Neutrophil (primary cell): Measurements from ENCODE around the gene SERPINB4.
"Not testable (repeated sequence)": the region's sequence is repeated elsewhere in the genome, so short reads cannot be mapped to it uniquely, and the experiment has no call there.

Source experiments
- H3K27ac ChIP-seq: fragments of 200-600 bp; sonication (generic); 2 replicates; pipeline ENCODE4 v1.5.1; 2016; ENCODE audit warnings: mild to moderate bottlenecking, moderate library complexity
- H3K27me3 ChIP-seq: fragments of 200-600 bp; sonication (generic); 2 replicates; pipeline ENCODE4 v1.6.0; 2016; ENCODE audit warnings: mild to moderate bottlenecking
- H3K36me3 ChIP-seq: fragments of 200-600 bp; sonication (generic); 2 replicates; pipeline ENCODE4 v1.5.1; 2017
- H3K4me1 ChIP-seq, 2 experiments: fragments of 200-600 bp in 1 of 2; sonication (generic) in 1 of 2; 1 replicate in 1 of 2; 2 replicates in 1 of 2; pipeline versions ENCODE4 v1.5.1 to v1.6.1; 2013 to 2016; ENCODE audit warnings: low read depth in 1 of 2, low read length in 1 of 2, mild to moderate bottlenecking in 1 of 2, moderate library complexity in 1 of 2; ENCODE audit not compliant: control insufficient read depth in 1 of 2, insufficient read depth in 1 of 2
- H3K4me3 ChIP-seq, 2 experiments: fragments of 200-600 bp in 1 of 2; sonication (generic) in 1 of 2; 1 replicate in 1 of 2; 2 replicates in 1 of 2; pipeline ENCODE4 v1.5.1; 2013 to 2016; ENCODE audit warnings: low read depth in 1 of 2, low read length in 1 of 2, mild to moderate bottlenecking in 1 of 2, moderate library complexity in 1 of 2
- H3K9me3 ChIP-seq: fragments of 200-600 bp; sonication (generic); 2 replicates; pipeline ENCODE4 v1.5.1; 2016
- TF ChIP-seq, protein P1 (sequence below): fragments of 200-600 bp; sonication (generic); IDR thresholded peaks from 2 replicates; pipeline ENCODE4 v1.5.1; 2016; ENCODE audit warnings: antibody characterized with exemption

SERPINB4 gene

DNA sequence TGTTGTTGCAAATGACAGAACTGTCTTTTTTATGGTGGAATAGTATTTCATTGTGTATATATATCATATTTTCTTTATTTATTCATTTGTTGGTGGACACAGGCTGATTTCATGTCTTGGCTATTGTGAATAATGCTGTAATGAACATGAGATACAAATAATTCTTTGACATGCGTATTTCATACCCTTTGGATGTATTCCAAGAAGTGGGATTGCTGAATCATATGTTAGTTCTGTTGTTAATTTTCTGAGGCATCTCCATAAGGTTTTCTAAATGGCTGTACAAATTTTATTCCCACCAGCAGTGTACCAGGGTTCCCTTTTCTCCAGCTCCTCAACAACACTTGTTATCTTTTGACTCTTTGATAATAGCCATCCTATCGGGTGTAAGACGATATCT is 6.2 kb upstream of the SERPINB4 start:
- H3K36me3 ChIP-seq, H3K4me3 ChIP-seq, H3K9me3 ChIP-seq, H3K27me3 ChIP-seq, H3K27ac ChIP-seq, H3K4me1 ChIP-seq: not testable (repeated sequence)

DNA sequence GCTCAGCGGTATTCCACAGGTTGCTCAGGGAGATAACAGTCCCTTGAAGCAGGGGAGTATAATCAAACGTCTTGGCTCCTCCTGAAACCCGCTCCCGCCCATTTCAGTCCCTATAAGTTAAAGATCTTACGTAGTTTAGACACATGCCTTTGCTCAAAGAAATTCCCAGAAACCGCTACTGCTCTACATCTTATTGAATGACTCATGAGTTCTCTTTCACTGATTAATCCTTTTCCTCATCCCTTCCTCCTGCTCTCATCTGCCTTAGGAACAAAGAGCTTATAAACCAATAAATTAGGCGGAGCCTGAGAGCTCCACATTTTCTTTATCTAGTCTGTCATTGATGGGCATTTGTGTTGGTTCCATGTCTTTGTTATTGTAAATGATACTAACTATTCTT is 4.2 kb upstream of the SERPINB4 start:
- Histone ChIP-seq H3K36me3 (no peaks in the 10 kb centered on the region), H3K4me1 (no peaks in the 10 kb centered on the region), H3K27ac (no peak overlapping the region), H3K9me3 (no peaks in the 10 kb centered on the region), H3K4me3 (no peak overlapping the region), H3K27me3 (no peaks in the 10 kb centered on the region)
- TF ChIP-seq, protein P1, sequence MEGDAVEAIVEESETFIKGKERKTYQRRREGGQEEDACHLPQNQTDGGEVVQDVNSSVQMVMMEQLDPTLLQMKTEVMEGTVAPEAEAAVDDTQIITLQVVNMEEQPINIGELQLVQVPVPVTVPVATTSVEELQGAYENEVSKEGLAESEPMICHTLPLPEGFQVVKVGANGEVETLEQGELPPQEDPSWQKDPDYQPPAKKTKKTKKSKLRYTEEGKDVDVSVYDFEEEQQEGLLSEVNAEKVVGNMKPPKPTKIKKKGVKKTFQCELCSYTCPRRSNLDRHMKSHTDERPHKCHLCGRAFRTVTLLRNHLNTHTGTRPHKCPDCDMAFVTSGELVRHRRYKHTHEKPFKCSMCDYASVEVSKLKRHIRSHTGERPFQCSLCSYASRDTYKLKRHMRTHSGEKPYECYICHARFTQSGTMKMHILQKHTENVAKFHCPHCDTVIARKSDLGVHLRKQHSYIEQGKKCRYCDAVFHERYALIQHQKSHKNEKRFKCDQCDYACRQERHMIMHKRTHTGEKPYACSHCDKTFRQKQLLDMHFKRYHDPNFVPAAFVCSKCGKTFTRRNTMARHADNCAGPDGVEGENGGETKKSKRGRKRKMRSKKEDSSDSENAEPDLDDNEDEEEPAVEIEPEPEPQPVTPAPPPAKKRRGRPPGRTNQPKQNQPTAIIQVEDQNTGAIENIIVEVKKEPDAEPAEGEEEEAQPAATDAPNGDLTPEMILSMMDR: no peak

DNA sequence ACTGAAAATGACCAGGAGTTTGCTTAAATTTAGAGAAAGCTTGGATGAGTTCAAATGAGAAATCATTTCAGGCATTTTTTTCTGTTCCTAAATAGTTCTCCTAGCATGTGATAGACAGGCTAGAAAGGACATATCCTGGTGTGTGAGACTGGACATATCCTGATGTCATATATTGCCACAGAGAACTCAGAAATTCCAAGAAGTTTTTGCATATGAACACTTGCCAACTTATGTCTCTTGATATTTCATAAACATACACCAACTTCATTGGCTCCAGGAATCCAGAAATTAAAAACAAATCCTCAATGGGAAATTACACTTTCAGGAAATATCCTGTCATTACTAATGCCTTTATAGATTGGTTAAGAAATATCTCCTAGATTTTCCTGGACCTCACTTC is 2.9 kb upstream of the SERPINB4 start:
- no peaks in the 10 kb centered on the region for H3K36me3 ChIP-seq
- no peaks in the 10 kb centered on the region for H3K9me3 ChIP-seq
- peaks cover 5% of the 10 kb centered on the region for H3K27me3 ChIP-seq
- H3K27ac ChIP-seq: no peak overlapping the region
- no peaks in the 10 kb centered on the region for H3K4me1 ChIP-seq
- TF ChIP-seq, protein P1: no peak
- no peak overlapping the region for H3K4me3 ChIP-seq

DNA sequence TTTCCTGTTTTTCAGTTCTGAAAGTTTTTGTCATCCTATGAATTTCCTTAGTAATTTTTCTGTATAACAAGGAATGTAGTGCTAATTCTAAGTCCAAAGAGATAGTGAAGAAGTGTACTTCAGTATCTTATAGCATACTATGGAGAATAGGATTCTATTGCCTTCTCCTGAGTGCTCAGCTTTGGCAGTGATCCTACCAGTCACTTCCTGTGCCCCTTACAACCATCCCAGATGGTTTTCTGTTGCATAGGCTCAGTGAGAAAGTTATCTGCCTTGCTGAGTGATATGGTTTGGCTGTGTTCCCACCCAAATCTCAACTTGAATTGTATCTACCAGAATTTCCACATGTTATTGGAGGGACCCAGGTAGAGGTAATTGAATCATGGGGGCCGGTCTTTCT is 638 bp upstream of the SERPINB4 start:
- not testable (repeated sequence) for H3K27ac ChIP-seq, H3K36me3 ChIP-seq, H3K4me1 ChIP-seq, H3K27me3 ChIP-seq, H3K9me3 ChIP-seq, H3K4me3 ChIP-seq

DNA sequence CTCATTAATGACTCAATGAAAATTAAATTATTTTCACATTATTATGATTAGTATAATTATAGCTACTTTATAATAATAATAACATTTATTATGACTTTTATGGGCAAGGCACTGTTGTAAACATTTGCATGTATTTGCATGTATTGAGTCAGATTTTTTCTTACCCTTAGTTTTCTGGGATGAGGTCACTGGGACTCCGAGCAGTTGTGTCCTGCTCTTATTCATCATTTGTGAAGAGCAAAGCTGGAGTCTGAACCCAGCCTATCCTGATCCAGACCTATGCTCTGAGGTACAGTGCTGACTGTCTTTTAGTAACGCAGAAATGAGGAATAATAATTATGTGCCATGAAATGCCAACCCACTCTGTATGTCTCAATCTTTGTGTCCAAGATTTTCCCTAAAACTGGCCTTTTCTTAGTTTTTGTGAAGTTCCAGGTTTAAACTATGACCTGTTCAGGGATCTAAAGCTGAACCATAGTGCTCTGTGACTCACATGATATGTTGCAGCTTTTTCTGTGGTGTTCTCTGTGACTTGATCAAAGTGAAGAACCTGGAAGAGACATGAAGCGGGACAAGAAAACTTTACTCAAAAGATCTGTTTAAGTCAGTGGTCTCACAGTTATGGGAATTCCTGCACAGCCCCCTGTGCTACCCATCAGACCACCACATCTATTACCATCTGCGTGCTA is 1.2 kb downstream of the SERPINB4 start:
- not testable (repeated sequence) for H3K27me3 ChIP-seq

DNA sequence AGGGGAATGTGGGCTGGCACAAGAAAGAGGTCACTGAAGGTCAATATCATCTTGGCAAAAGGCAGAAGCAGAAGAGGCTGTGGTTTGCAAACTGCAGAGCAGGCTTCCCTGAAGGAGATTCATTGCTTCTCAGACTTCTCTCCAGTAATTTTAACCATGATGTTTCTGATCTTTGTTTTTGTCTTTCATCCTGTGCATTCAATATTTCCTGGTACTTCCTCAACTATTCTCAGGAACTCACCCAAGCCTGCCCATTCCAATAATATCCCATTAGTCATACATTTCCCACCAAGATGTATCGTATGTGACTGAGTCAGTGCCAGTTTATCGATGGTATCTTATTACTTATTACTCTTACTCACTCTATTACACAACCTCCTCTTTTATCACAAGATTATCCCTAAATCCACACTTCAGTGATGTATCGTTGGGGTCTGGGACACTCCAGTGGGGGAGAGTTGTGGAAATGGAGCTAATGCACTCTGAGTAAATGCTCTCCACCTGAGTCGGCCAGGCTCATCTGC is 2.8 kb downstream of the SERPINB4 start:
- not testable (repeated sequence) for H3K27me3 ChIP-seq, H3K4me1 ChIP-seq, H3K4me3 ChIP-seq, H3K36me3 ChIP-seq, H3K27ac ChIP-seq, H3K9me3 ChIP-seq

More for the DNA sequence above, 1.2 kb downstream of the SERPINB4 start:
- H3K27ac ChIP-seq, H3K4me3 ChIP-seq, H3K9me3 ChIP-seq, H3K36me3 ChIP-seq, H3K4me1 ChIP-seq: not testable (repeated sequence)

DNA sequence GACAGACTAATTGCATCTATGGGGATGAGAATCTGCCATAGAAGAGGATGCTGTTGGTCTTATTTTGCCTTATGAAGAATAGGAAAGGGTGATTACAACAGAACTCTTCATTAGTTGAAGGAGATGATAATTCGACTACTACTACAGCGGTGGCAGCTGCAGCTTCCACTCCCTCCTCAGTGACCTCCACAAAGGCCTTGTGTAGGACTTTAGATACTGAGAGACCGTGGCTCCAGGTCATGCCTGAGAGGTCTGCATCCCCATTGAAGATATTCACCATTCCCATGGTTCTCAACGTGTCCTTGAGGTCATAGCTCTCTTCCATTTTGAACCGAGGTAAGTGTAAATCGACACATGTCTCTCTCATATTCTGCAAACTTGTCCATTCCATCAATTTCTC is 6.4 kb downstream of the SERPINB4 start:
- TF ChIP-seq, protein P1: no peak
- Histone ChIP-seq H3K9me3 (no peaks in the 10 kb centered on the region), H3K27ac (no peak overlapping the region), H3K27me3 (peaks cover 3% of the 10 kb centered on the region), H3K4me1 (no peaks in the 10 kb centered on the region), H3K36me3 (no peaks in the 10 kb centered on the region), H3K4me3 (no peak overlapping the region)
